ENCODE measurements around the gene CHST8.
"Not testable (repeated sequence)": the region's sequence is repeated elsewhere in the genome, so short reads cannot be mapped to it uniquely, and the experiment has no call there.

Gene CHST8

DNA sequence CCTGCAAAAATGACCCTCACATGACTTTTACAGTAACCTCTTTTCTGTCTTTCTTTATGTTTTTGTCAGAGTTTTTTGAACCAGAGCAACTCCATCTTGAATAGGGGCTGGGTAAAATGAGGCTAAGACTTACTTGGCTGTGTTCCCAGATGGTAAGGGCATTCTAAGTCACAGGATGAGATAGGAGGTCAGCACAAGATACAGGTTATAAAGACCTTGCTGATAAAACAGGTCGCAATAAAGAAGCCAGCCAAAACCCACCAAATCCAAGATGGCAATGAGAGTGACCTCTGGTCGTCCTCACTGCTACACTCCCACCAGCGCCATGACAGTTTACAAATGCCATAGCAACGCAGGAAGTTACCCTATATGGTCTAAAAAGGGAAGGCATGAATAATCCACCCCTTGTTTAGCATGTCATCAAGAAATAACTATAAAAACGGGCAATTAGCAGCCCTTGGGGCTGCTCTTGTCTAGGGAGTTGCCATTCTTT is 15.9 kb upstream of the CHST8 start:
- H3K27ac Mint-ChIP-seq; H3K4me1 Mint-ChIP-seq; H3K27me3 Mint-ChIP-seq; H3K4me3 Mint-ChIP-seq; DNase-seq (ENCODE audit: low spot score in 2 of 2); ATAC-seq (ENCODE audit: low read depth); H3K36me3 Mint-ChIP-seq: not testable (repeated sequence)
- peaks cover 25% of the 10 kb centered on the region for H3K9me3 Mint-ChIP-seq

DNA sequence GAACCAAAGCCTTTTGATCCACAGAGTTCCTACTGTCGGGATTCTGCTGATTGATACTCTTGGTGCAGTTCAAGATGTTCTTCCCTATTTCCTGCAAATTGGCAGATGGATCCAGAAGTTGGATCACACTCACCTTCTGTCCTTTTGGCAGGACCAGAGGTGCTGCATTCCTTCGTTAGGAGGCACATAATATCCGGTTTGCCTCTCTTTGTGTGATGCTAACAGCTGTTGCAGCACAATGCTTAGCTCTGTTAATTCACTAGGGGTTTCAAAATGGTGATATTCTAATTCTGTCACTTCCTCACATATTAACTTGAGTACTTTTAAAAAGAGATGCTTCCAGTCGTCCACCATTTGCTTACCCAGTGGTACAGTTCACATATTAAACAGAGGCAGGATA is 15.2 kb upstream of the CHST8 start:
- no peak for DNase-seq (ENCODE audit: low spot score in 2 of 2)
- ATAC-seq (ENCODE audit: low read depth): no peak
- no peak overlapping the region for H3K4me3 Mint-ChIP-seq
- H3K9me3 Mint-ChIP-seq: peaks cover 24% of the 10 kb centered on the region
- H3K4me1 Mint-ChIP-seq: no peaks in the 10 kb centered on the region
- no peak overlapping the region for H3K27ac Mint-ChIP-seq
- H3K36me3 Mint-ChIP-seq: peaks cover 2% of the 10 kb centered on the region
- peaks cover 1% of the 10 kb centered on the region for H3K27me3 Mint-ChIP-seq

DNA sequence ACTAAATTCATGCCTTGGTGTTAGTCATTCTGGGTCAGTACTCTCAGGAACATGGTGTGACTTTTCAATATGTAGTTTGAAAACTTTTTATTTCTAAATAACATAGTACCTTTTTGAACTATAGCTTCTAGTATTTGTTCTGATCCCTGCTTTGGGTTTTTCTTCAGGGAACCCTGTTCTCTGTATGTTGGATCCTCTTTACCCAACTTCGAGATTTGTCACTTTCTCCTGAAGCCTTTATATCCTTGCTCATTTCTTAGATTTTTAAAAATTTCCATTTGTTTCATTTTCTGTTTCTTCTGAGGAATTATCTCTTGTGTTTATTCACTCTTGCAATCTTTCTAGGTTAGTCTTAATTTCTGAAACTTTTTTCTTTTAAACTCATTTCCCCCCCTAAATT is 12.4 kb upstream of the CHST8 start:
- no peak for ATAC-seq (ENCODE audit: low read depth)
- H3K4me1 Mint-ChIP-seq: no peaks in the 10 kb centered on the region
- peaks cover 15% of the 10 kb centered on the region for H3K9me3 Mint-ChIP-seq
- H3K36me3 Mint-ChIP-seq: no peaks in the 10 kb centered on the region
- H3K4me3 Mint-ChIP-seq: no peak overlapping the region
- H3K27ac Mint-ChIP-seq: no peak overlapping the region
- H3K27me3 Mint-ChIP-seq: peaks cover 4% of the 10 kb centered on the region
- DNase-seq (ENCODE audit: low spot score in 2 of 2): no peak

DNA sequence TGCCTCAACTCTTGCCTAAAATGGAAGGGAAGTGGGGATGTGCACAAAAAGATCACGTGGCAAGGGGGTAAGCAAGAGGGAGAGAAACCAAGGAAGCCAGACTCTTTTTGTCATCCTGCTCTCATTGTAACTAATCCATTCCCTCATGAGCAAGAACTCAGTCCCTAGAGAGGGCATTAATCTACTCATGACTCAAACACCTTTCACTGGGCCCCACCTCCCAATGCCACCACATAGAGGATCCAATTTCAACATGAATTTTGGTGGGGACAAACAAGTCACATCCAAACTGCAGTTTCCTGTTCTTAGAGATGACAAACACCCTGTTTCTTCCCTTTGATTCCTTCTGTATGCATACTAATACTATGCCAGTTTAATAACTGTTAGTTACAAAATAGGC is 11.2 kb upstream of the CHST8 start:
- H3K4me1 Mint-ChIP-seq: no peaks in the 10 kb centered on the region
- DNase-seq (ENCODE audit: low spot score in 2 of 2): no peak
- H3K9me3 Mint-ChIP-seq: peaks cover 13% of the 10 kb centered on the region
- no peak overlapping the region for H3K27ac Mint-ChIP-seq
- no peak overlapping the region for H3K4me3 Mint-ChIP-seq
- no peak for ATAC-seq (ENCODE audit: low read depth)
- H3K27me3 Mint-ChIP-seq: peaks cover 4% of the 10 kb centered on the region
- H3K36me3 Mint-ChIP-seq: no peaks in the 10 kb centered on the region

DNA sequence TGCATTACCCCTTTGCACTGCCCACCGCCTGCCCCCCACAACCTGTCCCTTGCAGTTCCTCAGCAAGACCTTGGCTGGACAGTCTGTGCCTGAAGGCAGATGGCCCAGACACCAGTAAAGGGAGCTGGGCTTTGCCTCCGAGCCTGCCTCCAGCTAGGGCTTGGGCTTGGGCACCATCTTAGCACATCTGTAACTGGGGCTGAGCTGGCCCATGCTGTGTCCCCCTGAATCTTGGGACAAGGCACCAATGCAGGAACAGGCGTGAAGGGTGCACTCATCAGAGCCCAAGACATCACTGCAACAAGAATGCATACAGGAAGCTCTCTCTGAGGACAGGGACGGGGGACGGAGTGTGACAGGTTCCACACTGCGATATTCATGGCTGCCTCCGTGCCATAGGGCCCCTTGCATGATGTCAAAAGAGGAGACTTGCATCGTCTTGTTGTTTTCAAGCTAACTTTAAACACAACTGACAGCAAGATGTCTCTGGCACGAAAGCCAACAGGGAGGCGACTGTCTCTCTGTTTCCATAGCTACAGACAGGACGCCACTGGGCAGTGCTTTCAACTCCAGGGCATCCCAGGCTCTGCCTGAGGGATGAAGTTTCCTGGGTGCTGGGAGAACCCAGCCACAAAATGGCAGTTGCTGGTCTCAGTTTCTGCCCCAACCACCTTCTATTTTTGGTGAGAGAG is 8.7 kb upstream of the CHST8 start:
- no peak for ATAC-seq (ENCODE audit: low read depth)
- H3K4me3 Mint-ChIP-seq: no peak overlapping the region
- H3K36me3 Mint-ChIP-seq: no peaks in the 10 kb centered on the region
- peaks cover 4% of the 10 kb centered on the region for H3K27me3 Mint-ChIP-seq
- no peaks in the 10 kb centered on the region for H3K4me1 Mint-ChIP-seq
- no peak for DNase-seq (ENCODE audit: low spot score in 2 of 2)
- no peak overlapping the region for H3K27ac Mint-ChIP-seq
- H3K9me3 Mint-ChIP-seq: peaks cover 13% of the 10 kb centered on the region

DNA sequence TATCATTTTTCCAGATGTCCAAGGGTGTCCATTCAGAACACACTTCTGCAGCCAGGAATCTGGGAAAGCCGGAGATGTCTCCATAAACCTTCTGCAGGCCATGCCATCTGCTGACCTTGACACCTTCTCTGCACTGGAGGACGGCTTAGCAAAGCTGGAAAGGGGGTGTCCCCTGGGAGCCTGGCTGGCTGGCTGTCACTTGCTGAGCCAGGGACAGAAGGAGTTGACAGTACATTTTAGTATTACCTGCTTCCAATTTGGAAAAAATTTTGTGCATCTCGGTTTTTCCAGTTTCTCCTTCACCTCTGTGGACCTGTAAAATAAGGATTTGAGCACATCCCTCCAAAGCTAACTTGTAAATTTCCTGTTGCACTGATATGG is 8.1 kb upstream of the CHST8 start:
- no peaks in the 10 kb centered on the region for H3K36me3 Mint-ChIP-seq
- peaks cover 4% of the 10 kb centered on the region for H3K27me3 Mint-ChIP-seq
- peaks cover 17% of the 10 kb centered on the region for H3K9me3 Mint-ChIP-seq
- H3K4me3 Mint-ChIP-seq: no peak overlapping the region
- H3K4me1 Mint-ChIP-seq: no peaks in the 10 kb centered on the region
- DNase-seq (ENCODE audit: low spot score in 2 of 2) (no peak), ATAC-seq (ENCODE audit: low read depth) (no peak)
- no peak overlapping the region for H3K27ac Mint-ChIP-seq

DNA sequence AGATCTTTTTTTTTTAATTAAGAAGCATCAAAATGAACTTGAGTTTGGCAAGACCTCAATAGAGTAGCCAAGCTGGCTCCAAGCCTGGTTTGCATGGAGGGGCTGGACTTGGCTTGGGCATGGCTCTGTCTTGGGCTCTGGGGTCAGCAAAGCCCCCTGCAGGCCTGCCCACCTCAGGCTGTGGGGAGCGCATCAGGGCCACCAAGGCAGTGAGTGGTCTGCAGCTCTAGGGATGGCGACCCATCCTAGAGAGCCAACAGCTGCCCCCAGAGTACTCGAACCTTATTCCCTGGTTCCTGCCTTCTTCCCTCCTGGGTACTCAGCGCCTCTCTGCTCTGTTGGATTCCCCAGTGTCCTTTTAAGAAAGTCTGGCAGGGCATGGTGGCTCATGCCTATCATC is 5.4 kb upstream of the CHST8 start:
- Mint-ChIP-seq H3K4me1 (no peaks in the 10 kb centered on the region), H3K9me3 (peaks cover 4% of the 10 kb centered on the region), H3K4me3 (no peak overlapping the region), H3K27me3 (peaks cover 12% of the 10 kb centered on the region), H3K36me3 (no peaks in the 10 kb centered on the region), H3K27ac (no peak overlapping the region)
- ATAC-seq (ENCODE audit: low read depth) (no peak), DNase-seq (ENCODE audit: low spot score in 2 of 2) (no peak)

DNA sequence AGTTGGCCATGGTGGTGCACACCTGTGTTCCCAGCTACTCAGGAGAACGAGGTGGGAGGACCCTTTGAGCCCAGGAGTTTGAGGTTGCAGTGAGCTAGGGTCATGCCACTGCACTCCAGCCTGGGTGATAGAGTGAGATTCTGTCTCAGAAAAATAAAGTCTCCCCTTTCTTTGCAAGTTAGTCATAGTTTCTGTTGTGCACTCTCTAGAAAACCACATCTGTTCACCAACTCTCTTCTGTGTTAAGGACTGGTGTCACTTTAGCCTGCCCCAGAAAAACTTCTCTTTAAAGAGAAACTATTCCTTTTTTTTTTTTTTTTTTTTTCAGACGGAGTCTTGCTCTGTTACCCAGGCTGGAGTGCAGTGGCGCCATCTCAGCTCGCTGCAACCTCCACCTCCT is 4.9 kb upstream of the CHST8 start:
- Mint-ChIP-seq H3K9me3 (peaks cover 4% of the 10 kb centered on the region), H3K27me3 (peaks cover 12% of the 10 kb centered on the region), H3K4me3 (no peak overlapping the region), H3K27ac (no peak overlapping the region), H3K4me1 (no peaks in the 10 kb centered on the region), H3K36me3 (no peaks in the 10 kb centered on the region)
- no peak for DNase-seq (ENCODE audit: low spot score in 2 of 2)
- no peak for ATAC-seq (ENCODE audit: low read depth)

DNA sequence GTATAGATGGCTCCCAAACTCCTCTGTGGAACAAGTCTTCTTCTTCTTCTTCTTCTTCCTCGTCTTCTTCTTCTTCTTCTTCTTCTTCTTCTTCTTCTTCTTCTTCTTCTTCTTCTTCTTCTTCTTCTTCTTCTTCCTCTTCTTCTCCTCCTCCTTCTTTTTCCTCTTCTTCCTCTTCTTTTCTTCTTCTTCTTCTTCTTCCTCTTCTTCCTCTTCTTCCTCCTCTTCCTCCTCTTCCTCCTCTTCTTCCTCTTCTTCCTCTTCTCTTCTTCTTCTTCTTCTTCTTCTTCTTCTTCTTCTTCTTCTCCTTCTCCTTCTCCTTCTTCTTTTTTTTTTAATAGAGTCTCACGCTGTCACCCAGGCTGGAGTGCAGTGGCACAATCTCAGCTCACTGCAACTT is 3.4 kb upstream of the CHST8 start:
- H3K36me3 Mint-ChIP-seq; ATAC-seq (ENCODE audit: low read depth); H3K4me3 Mint-ChIP-seq; H3K27ac Mint-ChIP-seq; H3K4me1 Mint-ChIP-seq; DNase-seq (ENCODE audit: low spot score in 2 of 2); H3K9me3 Mint-ChIP-seq: not testable (repeated sequence)
- peaks cover 11% of the 10 kb centered on the region for H3K27me3 Mint-ChIP-seq

DNA sequence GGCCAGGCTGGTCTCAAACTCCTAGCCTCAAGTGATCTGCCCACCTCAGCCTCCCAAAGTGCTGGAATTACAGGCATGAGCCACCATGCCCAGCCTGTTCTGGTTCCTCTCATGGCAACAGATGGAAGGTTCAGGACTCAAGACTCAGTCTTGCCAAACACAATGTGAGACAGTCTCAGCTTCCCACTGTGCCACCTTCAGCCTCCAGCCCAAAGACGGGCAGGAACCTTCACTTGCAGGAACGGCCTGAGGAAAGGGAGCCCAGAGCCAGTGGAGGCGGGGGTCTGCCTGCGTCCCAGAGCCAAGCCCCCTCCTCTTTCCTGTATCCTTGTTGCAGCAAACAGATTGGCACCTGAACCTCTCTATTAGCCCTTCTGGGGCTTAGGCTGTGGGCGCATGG is 2.9 kb upstream of the CHST8 start:
- peaks cover 4% of the 10 kb centered on the region for H3K9me3 Mint-ChIP-seq
- no peaks in the 10 kb centered on the region for H3K4me1 Mint-ChIP-seq
- H3K27ac Mint-ChIP-seq: no peak overlapping the region
- no peaks in the 10 kb centered on the region for H3K36me3 Mint-ChIP-seq
- ATAC-seq (ENCODE audit: low read depth) (no peak), DNase-seq (ENCODE audit: low spot score in 2 of 2) (no peak)
- H3K4me3 Mint-ChIP-seq: no peak overlapping the region
- H3K27me3 Mint-ChIP-seq: peaks cover 14% of the 10 kb centered on the region

DNA sequence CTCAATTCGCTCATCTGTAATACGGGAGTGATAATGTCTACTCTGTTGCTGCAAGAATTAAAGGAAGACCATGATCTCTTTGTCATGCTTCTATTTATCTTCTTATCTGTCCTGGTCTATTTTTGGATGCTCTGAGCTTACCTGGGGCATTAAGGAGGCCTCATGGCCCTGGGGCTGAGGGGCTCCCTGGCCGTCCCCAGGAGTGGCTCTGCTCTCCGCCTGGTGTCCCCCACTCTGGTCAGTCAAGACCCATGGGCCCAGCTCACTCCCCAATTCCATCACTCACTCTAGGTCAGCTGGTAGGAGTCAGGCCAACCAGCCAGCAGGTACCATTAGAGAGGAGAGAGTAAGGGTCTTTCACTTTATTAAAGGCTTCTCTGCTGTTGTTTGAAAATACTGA is 1.1 kb upstream of the CHST8 start:
- Mint-ChIP-seq H3K4me1 (no peaks in the 10 kb centered on the region), H3K27me3 (peaks cover 18% of the 10 kb centered on the region)
- ATAC-seq (ENCODE audit: low read depth): no peak

DNA sequence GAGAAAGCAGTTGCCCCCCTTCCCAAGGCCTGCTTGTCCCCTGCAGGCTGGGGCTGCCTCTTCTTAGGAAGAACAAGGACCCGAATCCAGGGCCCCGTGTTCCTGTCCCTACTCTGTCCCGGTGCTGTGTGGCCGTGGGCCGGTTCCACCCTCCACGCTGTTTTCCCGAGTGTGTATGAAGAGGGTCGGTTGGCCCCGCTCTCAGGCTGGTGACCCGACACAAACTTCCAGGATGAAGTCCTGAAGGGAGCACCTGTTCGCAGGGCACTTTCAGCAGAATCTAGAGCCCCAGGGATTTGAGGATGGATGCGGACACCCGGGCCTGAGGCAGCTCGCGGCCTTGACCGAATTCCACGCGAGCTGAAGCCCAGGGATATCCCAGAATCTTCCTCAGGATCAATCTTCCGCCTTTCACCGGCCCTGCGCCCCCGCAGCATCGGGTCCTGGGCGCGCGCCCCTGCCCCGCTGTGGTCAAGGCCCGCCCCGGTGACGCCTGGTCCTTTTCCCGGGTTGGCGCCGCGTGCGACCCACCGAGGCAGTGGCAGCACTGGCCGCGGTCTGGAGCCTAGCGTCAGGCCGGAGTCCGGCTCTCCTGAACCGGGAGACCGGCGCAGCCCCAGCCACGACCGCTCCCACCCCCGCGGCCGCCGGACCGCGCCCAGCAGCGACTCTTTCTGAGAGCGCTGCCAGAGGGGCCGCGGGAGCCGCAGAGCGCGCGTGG is 528 bp upstream of the CHST8 start:
- Mint-ChIP-seq H3K9me3 (peaks cover 4% of the 10 kb centered on the region), H3K4me3 (no peak overlapping the region), H3K4me1 (no peaks in the 10 kb centered on the region), H3K27me3 (peaks cover 18% of the 10 kb centered on the region), H3K27ac (no peak overlapping the region), H3K36me3 (no peaks in the 10 kb centered on the region)
- ATAC-seq (ENCODE audit: low read depth) (no peak), DNase-seq (ENCODE audit: low spot score in 2 of 2) (no peak)

More for the DNA sequence above, 1.1 kb upstream of the CHST8 start:
- Mint-ChIP-seq H3K9me3 (peaks cover 4% of the 10 kb centered on the region), H3K36me3 (no peaks in the 10 kb centered on the region), H3K4me3 (no peak overlapping the region), H3K27ac (no peak overlapping the region)
- DNase-seq (ENCODE audit: low spot score in 2 of 2): no peak

DNA sequence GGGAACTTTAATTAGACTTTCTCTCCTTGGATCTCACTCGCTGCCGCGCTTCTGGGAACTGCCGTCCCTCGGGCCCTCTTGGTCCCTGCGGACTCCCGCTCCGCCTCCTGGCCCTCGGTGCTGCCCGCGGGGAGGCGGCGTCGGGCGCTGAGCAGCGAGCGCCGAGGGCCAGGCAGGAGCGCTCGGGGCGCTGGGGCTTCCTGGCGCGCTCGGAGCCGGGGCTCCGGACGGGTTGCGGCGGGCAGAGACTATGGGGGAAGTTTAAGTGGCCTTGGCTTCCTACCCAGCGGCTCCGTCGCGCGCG is 704 bp downstream of the CHST8 start:
- Mint-ChIP-seq H3K27me3 (peaks cover 18% of the 10 kb centered on the region), H3K27ac (no peak overlapping the region), H3K4me3 (no peak overlapping the region), H3K4me1 (no peaks in the 10 kb centered on the region), H3K9me3 (peaks cover 4% of the 10 kb centered on the region), H3K36me3 (no peaks in the 10 kb centered on the region)
- DNase-seq (ENCODE audit: low spot score in 2 of 2) (no peak), ATAC-seq (ENCODE audit: low read depth) (no peak)

DNA sequence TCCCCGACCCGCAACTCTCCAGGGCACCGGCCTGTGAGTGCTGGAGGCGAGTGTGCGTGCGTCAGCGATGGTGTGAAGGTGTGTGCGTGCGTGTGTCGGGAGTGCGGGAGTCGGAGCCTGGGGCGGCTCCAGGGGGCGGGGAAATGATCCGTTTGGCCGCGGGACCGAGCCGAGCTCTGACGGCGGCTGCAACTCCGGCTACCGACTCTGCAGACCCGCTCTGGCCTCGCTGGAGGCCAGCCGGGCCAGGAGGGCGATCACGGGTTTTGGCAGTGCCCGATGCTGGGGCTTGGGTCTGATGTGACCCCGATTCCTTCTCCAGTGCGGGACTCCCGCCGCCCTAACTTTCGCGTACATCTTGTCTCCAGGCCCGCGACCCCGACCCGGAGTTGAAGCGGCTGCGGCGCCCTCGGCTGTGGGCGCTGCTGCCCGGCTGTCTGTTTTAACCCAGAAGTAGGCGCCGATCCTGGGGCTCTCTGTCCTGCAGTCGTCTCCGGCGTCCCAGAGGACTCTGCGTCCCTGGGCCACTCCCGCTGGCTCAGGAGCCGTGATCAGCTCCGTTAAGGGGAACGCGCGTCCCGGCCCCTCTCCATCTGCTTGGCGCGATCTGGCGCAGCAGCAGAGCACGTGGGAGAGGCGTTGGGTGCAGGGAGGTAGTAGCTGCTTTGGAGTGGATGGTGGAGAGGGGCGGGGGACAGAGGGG is 1.2 kb downstream of the CHST8 start:
- H3K27ac Mint-ChIP-seq: no peak overlapping the region
- no peaks in the 10 kb centered on the region for H3K4me1 Mint-ChIP-seq
- peaks cover 18% of the 10 kb centered on the region for H3K27me3 Mint-ChIP-seq
- no peak overlapping the region for H3K4me3 Mint-ChIP-seq
- no peak for ATAC-seq (ENCODE audit: low read depth)
- no peak for DNase-seq (ENCODE audit: low spot score in 2 of 2)
- peaks cover 4% of the 10 kb centered on the region for H3K9me3 Mint-ChIP-seq
- no peaks in the 10 kb centered on the region for H3K36me3 Mint-ChIP-seq
